Activated naive CD8-positive, alpha-beta T cell treated with anti-CD3 and anti-CD28 coated beads for 36 hours (primary cell): ENCODE results near the gene TRABD2A. TPM values are rescaled to one million over a fixed set of nuclear protein-coding genes. Genes with fewer than 3 reads are reported as not detected.

Experiments
- DNase-seq: peaks from one replicate; pipeline ENCODE4 v3.0.0; 2021
- H3K27ac Mint-ChIP-seq: one replicate; pipeline ENCODE4 v1.8.0; 2022; ENCODE audit warnings: mild to moderate bottlenecking, moderate library complexity, mixed read lengths
- H3K27me3 Mint-ChIP-seq: one replicate; pipeline ENCODE4 v1.8.0; 2022; ENCODE audit warnings: mild to moderate bottlenecking, mixed read lengths
- H3K36me3 Mint-ChIP-seq: one replicate; pipeline ENCODE4 v1.8.0; 2021; ENCODE audit warnings: mild to moderate bottlenecking, mixed read lengths
- H3K4me1 Mint-ChIP-seq: one replicate; pipeline ENCODE4 v1.8.0; 2021; ENCODE audit warnings: mixed read lengths
- H3K4me3 Mint-ChIP-seq: one replicate; pipeline ENCODE4 v1.8.0; 2022; ENCODE audit warnings: mild to moderate bottlenecking, moderate library complexity, mixed read lengths
- H3K9me3 Mint-ChIP-seq: one replicate; pipeline ENCODE4 v1.8.0; 2022; ENCODE audit warnings: mixed read lengths
- total RNA-seq, 2 experiments: library from RNA; stranded (reverse); gene quantifications; one replicate each; pipeline ENCODE4 v1.2.3, GENCODE V29; 2021

TRABD2A gene
- total RNA-seq, 2 experiments from 2014 or later, result 59.2 to 61.7 TPM

DNA sequence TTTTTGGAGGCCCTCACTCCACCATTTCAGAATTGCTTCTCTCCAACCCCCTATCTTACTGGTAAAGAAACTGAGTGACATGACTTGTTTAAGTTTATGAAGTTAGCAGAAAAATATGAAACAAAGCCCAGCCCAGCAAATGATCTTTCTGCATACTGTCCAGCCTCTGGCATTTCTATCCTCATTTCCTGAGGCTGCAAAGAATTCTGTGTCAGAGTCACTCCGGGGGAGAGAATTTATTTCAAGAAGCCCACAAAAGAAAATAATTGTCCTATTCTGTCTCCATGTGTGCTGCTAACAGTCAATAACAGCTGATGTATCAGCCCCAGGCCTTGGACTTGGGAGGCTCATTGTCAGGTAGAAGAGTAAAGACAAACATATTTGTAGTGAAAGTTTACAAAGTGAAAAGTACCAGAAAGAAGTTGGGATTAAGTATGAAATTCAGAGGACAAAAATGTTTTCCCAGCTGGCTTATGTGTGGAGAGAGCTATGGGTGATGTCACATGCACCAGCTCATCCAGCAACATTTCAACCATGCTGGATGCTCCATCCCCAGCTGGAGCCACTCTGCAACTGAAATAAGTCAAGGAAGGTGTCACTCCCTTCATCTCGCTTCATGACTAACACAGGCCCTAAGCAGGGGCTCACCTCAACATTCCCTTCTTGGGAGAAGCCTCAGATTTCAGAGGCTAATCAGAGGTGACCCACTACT, 42.3 kb downstream of the TRABD2A start:
- peaks cover 15% of the 10 kb centered on the region for H3K9me3 Mint-ChIP-seq
- H3K4me3 Mint-ChIP-seq, result no peak overlapping the region
- no peaks in the 10 kb centered on the region for H3K27me3 Mint-ChIP-seq
- DNase-seq, result no peak
- peaks cover 77% of the 10 kb centered on the region for H3K36me3 Mint-ChIP-seq
- peaks cover 66% of the 10 kb centered on the region for H3K4me1 Mint-ChIP-seq
- peak overlapping the region; percentile 68 for H3K27ac Mint-ChIP-seq

- DNase-seq, result no peak
- H3K4me1 Mint-ChIP-seq, result peaks cover 56% of the 10 kb centered on the region
- H3K4me3 Mint-ChIP-seq, result no peak overlapping the region
- peaks cover 70% of the 10 kb centered on the region for H3K36me3 Mint-ChIP-seq
- no peaks in the 10 kb centered on the region for H3K27me3 Mint-ChIP-seq
- H3K27ac Mint-ChIP-seq, result no peak overlapping the region
- H3K9me3 Mint-ChIP-seq, result peaks cover 15% of the 10 kb centered on the region
These were observed 44.7 kb downstream of the TRABD2A start for GRCh38 chr2:84836215-84836614.

DNA sequence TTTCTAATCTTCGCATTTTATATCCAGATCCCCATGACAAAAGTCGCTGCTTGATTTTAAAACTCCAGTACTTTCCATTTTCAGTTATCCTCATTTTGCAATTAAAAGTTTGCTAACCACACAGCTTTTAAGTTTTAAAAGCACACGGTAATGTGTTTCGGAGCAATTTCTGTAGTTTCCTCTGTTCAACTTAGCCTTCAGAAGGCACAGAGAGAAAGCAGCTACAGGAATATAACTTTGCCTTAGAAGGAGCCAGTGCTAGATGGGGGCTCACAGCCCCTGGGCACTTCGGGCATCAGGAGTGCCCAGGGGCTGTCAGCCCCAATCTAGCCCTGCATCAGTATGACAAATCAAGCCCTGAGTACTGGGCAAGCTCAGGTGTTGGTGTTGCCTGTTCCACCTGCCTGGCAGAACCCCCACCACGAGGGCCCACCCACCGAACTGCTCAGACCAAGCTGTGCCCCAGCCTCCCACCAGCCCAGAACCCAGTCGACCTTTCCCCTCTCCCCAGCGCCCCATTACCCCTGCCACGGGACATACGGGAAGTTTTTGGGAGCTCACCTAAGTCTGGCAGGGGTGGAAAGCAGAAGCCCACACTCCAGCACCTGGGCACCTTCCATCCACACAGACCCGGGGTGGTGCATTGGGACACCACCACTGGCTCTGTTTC, 47.3 kb downstream of the TRABD2A start:
- peaks cover 34% of the 10 kb centered on the region for H3K4me1 Mint-ChIP-seq

GRCh38 chr2:84832772-84833461, 48.0 kb downstream of the TRABD2A start:
- H3K4me1 Mint-ChIP-seq, result peaks cover 37% of the 10 kb centered on the region
- peak overlapping the region; percentile 65 for H3K4me3 Mint-ChIP-seq
- peak; percentile 35 for DNase-seq
- no peaks in the 10 kb centered on the region for H3K27me3 Mint-ChIP-seq
- H3K27ac Mint-ChIP-seq, result peak overlapping the region; percentile 93
- peaks cover 15% of the 10 kb centered on the region for H3K9me3 Mint-ChIP-seq
- H3K36me3 Mint-ChIP-seq, result peaks cover 51% of the 10 kb centered on the region

More for the DNA sequence above, 47.3 kb downstream of the TRABD2A start:
- no peaks in the 10 kb centered on the region for H3K27me3 Mint-ChIP-seq
- DNase-seq, result no peak
- H3K4me3 Mint-ChIP-seq, result peak overlapping the region; percentile 65
- peak overlapping the region; percentile 93 for H3K27ac Mint-ChIP-seq
- H3K9me3 Mint-ChIP-seq, result peaks cover 15% of the 10 kb centered on the region
- H3K36me3 Mint-ChIP-seq, result peaks cover 51% of the 10 kb centered on the region

GRCh38 chr2:84830758-84831500, 50.0 kb downstream of the TRABD2A start:
- H3K4me3 Mint-ChIP-seq, result no peak overlapping the region
- H3K4me1 Mint-ChIP-seq, result peaks cover 32% of the 10 kb centered on the region
- H3K27me3 Mint-ChIP-seq, result no peaks in the 10 kb centered on the region

DNA sequence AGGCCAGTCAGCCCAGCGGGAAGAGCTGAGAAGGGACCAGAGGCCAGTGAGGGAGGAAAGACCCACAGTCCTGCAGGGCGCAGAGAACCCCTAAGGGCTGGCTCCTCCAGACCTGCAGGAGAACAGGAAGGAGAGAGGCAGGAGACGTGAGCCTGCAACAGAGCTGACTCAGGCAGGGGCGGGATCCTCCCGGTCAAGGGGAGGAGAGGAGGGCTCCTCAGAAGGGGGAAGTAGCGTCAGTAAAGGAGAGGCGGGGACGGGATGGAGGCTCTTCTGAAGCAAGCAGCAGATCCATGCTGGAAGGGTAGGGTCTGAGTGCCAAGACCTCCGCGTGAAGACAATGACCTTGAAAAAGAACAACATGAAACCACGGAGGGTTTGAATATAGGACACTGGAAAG, 50.8 kb downstream of the TRABD2A start:
- peaks cover 43% of the 10 kb centered on the region for H3K36me3 Mint-ChIP-seq
- no peak overlapping the region for H3K4me3 Mint-ChIP-seq
- no peak for DNase-seq
- H3K4me1 Mint-ChIP-seq, result peaks cover 30% of the 10 kb centered on the region
- no peak overlapping the region for H3K27ac Mint-ChIP-seq
- H3K9me3 Mint-ChIP-seq, result peaks cover 3% of the 10 kb centered on the region
- H3K27me3 Mint-ChIP-seq, result no peaks in the 10 kb centered on the region

More at GRCh38 chr2:84830758-84831500, 50.0 kb downstream of the TRABD2A start:
- Mint-ChIP-seq H3K36me3 (peaks cover 46% of the 10 kb centered on the region), H3K27ac (no peak overlapping the region), H3K9me3 (peaks cover 5% of the 10 kb centered on the region)
- no peak for DNase-seq

DNA sequence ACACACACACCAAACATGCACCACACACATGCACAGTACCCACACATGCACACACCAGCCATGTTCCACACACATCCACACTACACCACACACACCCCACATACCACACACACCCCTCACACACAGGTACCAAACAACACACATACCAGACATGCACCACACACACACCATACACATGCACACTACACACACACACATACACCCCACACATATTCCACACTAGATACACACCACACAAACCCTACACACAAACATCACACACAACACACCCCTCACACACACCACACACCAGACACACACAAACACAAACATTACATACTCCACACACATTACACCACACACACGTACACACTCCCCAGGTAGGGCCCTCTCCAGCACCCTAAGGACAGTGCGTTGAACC, 51.2 kb downstream of the TRABD2A start:
- no peak for DNase-seq
- peaks cover 30% of the 10 kb centered on the region for H3K4me1 Mint-ChIP-seq
- no peak overlapping the region for H3K27ac Mint-ChIP-seq
- no peak overlapping the region for H3K4me3 Mint-ChIP-seq
- H3K9me3 Mint-ChIP-seq, result peaks cover 3% of the 10 kb centered on the region
- H3K36me3 Mint-ChIP-seq, result peaks cover 43% of the 10 kb centered on the region
- no peaks in the 10 kb centered on the region for H3K27me3 Mint-ChIP-seq

- Mint-ChIP-seq H3K36me3 (peaks cover 53% of the 10 kb centered on the region), H3K4me3 (no peak overlapping the region), H3K9me3 (peaks cover 3% of the 10 kb centered on the region), H3K4me1 (peaks cover 21% of the 10 kb centered on the region), H3K27ac (peak overlapping the region; percentile 49), H3K27me3 (no peaks in the 10 kb centered on the region)
- DNase-seq, result no peak
These were observed 52.8 kb downstream of the TRABD2A start for GRCh38 chr2:84827978-84828575.

GRCh38 chr2:84823788-84824187, 57.1 kb downstream of the TRABD2A start:
- no peak overlapping the region for H3K27ac Mint-ChIP-seq
- no peak overlapping the region for H3K4me3 Mint-ChIP-seq
- no peaks in the 10 kb centered on the region for H3K27me3 Mint-ChIP-seq
- peaks cover 55% of the 10 kb centered on the region for H3K36me3 Mint-ChIP-seq
- DNase-seq, result no peak
- H3K4me1 Mint-ChIP-seq, result peaks cover 41% of the 10 kb centered on the region
- peaks cover 3% of the 10 kb centered on the region for H3K9me3 Mint-ChIP-seq

- Mint-ChIP-seq H3K4me3 (no peak overlapping the region), H3K27ac (no peak overlapping the region), H3K4me1 (peaks cover 38% of the 10 kb centered on the region), H3K9me3 (peaks cover 3% of the 10 kb centered on the region), H3K36me3 (peaks cover 52% of the 10 kb centered on the region), H3K27me3 (no peaks in the 10 kb centered on the region)
- no peak for DNase-seq
These were observed 57.7 kb downstream of the TRABD2A start for GRCh38 chr2:84823229-84823628.

GRCh38 chr2:84821806-84822205, 59.1 kb downstream of the TRABD2A start:
- H3K9me3 Mint-ChIP-seq, result peaks cover 6% of the 10 kb centered on the region
- H3K4me3 Mint-ChIP-seq, result no peak overlapping the region
- H3K27ac Mint-ChIP-seq, result no peak overlapping the region
- no peaks in the 10 kb centered on the region for H3K27me3 Mint-ChIP-seq
- no peak for DNase-seq
- H3K4me1 Mint-ChIP-seq, result peaks cover 46% of the 10 kb centered on the region
- H3K36me3 Mint-ChIP-seq, result peaks cover 42% of the 10 kb centered on the region

DNA sequence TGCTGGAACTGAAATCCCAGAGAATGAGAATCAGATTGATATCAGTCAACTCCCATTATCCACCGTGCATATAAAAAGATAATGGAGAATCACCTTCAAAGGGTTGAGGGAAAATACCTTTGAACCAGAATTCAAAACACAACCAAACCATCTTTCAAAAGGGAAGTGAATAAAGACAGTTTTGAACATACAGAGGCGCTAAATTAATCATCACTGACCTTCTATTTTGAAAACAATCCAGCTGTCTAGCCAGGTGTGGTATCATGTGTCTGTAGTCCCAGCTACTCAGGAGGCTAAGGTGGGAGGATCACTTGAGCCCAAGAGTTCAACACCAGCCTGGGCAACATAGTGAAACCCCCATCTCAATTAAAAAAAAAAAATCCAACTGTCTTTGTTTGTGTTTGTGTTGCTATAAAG, 63.6 kb downstream of the TRABD2A start:
- Mint-ChIP-seq H3K4me3 (no peak overlapping the region), H3K4me1 (peaks cover 59% of the 10 kb centered on the region), H3K36me3 (peaks cover 16% of the 10 kb centered on the region), H3K27me3 (no peaks in the 10 kb centered on the region), H3K9me3 (peaks cover 3% of the 10 kb centered on the region), H3K27ac (peak overlapping the region; percentile 74)
- DNase-seq, result peak; percentile 37

GRCh38 chr2:84816426-84817026, 64.4 kb downstream of the TRABD2A start:
- H3K36me3 Mint-ChIP-seq, result peaks cover 16% of the 10 kb centered on the region
- no peak for DNase-seq
- H3K4me1 Mint-ChIP-seq, result peaks cover 52% of the 10 kb centered on the region
- H3K27ac Mint-ChIP-seq, result peak overlapping the region; percentile 55
- H3K9me3 Mint-ChIP-seq, result peaks cover 3% of the 10 kb centered on the region
- peak overlapping the region; percentile 9 for H3K4me3 Mint-ChIP-seq
- no peaks in the 10 kb centered on the region for H3K27me3 Mint-ChIP-seq

DNA sequence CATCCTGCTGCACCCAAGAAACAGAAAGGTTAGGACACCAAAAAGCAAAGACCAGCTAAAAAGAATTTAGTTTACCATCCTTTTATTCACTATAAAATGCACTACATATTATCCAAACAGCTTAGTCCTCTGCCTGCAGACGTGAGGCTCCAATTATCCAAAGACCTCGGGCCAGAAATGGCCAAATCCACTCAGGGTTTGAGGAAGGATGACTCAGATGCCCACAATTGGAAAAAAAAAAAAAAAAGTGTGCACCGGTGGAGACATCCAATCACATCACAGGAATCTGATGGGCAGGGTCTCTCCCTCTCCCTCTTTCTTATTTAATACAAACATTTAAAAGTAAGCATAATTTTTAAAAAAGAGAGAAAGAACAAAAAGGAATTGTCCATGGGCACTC, 65.7 kb downstream of the TRABD2A start:
- peaks cover 18% of the 10 kb centered on the region for H3K36me3 Mint-ChIP-seq
- no peak overlapping the region for H3K4me3 Mint-ChIP-seq
- H3K4me1 Mint-ChIP-seq, result peaks cover 47% of the 10 kb centered on the region
- H3K9me3 Mint-ChIP-seq, result peaks cover 3% of the 10 kb centered on the region
- DNase-seq, result no peak
- H3K27ac Mint-ChIP-seq, result no peak overlapping the region
- H3K27me3 Mint-ChIP-seq, result no peaks in the 10 kb centered on the region
